Right lobe of liver (tissue), 6 donors: ENCODE measurements around the gene FHOD1. TPM values are rescaled to one million over a fixed set of nuclear protein-coding genes. Genes with fewer than 3 reads are reported as not detected.

Source experiments
- ATAC-seq, 4 donors: fragments of 200-7000 bp; cut with Tn5 transposase; one replicate each; pipeline ENCODE4 v1.9.1; 2020; ENCODE audit warnings: mild to moderate bottlenecking in 4 of 4, moderate library complexity in 4 of 4
- DNase-seq, 3 donors: peaks; one replicate each; pipeline ENCODE4 v3.0.0-alpha.2; 2020
- H3K27ac ChIP-seq, 3 donors: fragments of 200-600 bp; one replicate each; pipeline ENCODE4 v1.8.0; 2022
- H3K27me3 ChIP-seq, 2 donors: fragments of 200-600 bp; one replicate each; pipeline ENCODE4 v1.8.0; 2022
- H3K36me3 ChIP-seq, 4 donors: fragments of 200-600 bp; sonication (generic) in 1 of 4; one replicate each; pipeline versions ENCODE4 v1.5.1 to v1.8.0; 2017 to 2022; ENCODE audit warnings: control low read depth in 1 of 4
- H3K4me1 ChIP-seq, 4 donors: fragments of 200-600 bp; sonication (generic) in 1 of 4; one replicate each; pipeline versions ENCODE4 v1.5.1 to v1.8.0; 2017 to 2022; ENCODE audit warnings: control low read depth in 1 of 4
- H3K4me3 ChIP-seq, 3 donors: fragments of 200-600 bp; one replicate each; pipeline ENCODE4 v1.8.0; 2022
- H3K9me3 ChIP-seq, 4 donors: fragments of 200-600 bp; sonication (generic) in 1 of 4; one replicate each; pipeline versions ENCODE4 v1.5.1 to v1.8.0; 2017 to 2022; ENCODE audit warnings: control low read depth in 1 of 4
- CTCF ChIP-seq, 4 donors: fragments of 200-600 bp in 3 of 4; fragments of 450-650 bp in 1 of 4; IDR thresholded peaks; one replicate each; pipeline versions ENCODE4 v1.5.1 to v1.8.0; 2016 to 2022; ENCODE audit warnings: antibody characterized with exemption in 4 of 4, mild to moderate bottlenecking in 2 of 4
- POLR2A ChIP-seq: fragments of 450-650 bp; IDR thresholded peaks from one replicate; pipeline ENCODE4 v1.6.1; 2017; ENCODE audit warnings: antibody characterized with exemption, mild to moderate bottlenecking
- WGBS: methylation state at CpG from one replicate; pipeline ENCODE4 v1.1.6; 2018; ENCODE audit warnings: low coverage, low lambda C conversion rate; ENCODE audit not compliant: insufficient coverage; ENCODE audit errors: missing lambda C conversion rate; 5-methylcytosine and 5-hydroxymethylcytosine counted together
- intact Hi-C, 2 donors: fragments of 100-400 bp; cut with DNase I; formaldehyde crosslinking; loops; one replicate each; pipeline versions ENCODE4 v1.11.2 to v1.14.1; 2022
- total RNA-seq, 6 experiments: library from RNA; depleted of rRNA in 2 of 6; stranded (reverse); fragments of >200 nt in 2 of 6; fragmentation: NEBNext Ultra II Directional in 3 of 6; extraction: Animal tissue kit (Norgen Biotek cat#: 25700) in 3 of 6; gene quantifications; one replicate each; pipeline versions ENCODE4 v1.1.0 to v1.2.4, GENCODE V29; 2016 to 2023
- donor health status: DM: no; HTN: yes; CAD: no.
- donor health status: DM: no; HTN: no; CAD: no.
- donor health status: DM: no; HTN: no; CAD: no.
- donor health status: DM: no; HTN: yes; CAD: no.
- donor health status: DM: no; HTN: yes; CAD: no.

The FHOD1 gene
- total RNA-seq, 6 experiments from 2014 or later: 2.3 to 9.6 (median 3.5) TPM

- Histone ChIP-seq H3K36me3 (no peaks in the 10 kb centered on the region), H3K9me3 (no peaks in the 10 kb centered on the region), H3K4me3 (no peak overlapping the region), H3K27ac (no peak overlapping the region), H3K4me1 (no peaks in the 10 kb centered on the region), H3K27me3 (no peaks in the 10 kb centered on the region)
- TF ChIP-seq POLR2A (no peak), CTCF (IDR thresholded peaks at IDR 0.05) (no peak)
- DNase-seq: peak in 2 of 3 donors; percentile 3 to 22
- ATAC-seq: no peak
- intact Hi-C loops: loop anchor here in 1 of 2 donors (10.0 kb wide), 1 partner anchor 137 kb away; the partner anchor contains the start of gene TPPP3
- WGBS: 71% methylated on average over 2 of the region's 4 CpGs
Measured at GRCh38 chr16:67257486-67258160, 10.3 kb upstream of the FHOD1 start.

GRCh38 chr16:67256701-67257230 is 9.5 kb upstream of the FHOD1 start:
- Histone ChIP-seq H3K36me3 (no peaks in the 10 kb centered on the region), H3K27me3 (no peaks in the 10 kb centered on the region), H3K27ac (no peak overlapping the region), H3K9me3 (no peaks in the 10 kb centered on the region), H3K4me3 (no peak overlapping the region), H3K4me1 (no peaks in the 10 kb centered on the region)
- no peak for TF ChIP-seq CTCF (IDR thresholded peaks at IDR 0.05)
- TF ChIP-seq POLR2A: no peak
- intact Hi-C loops: loop anchor here in 1 of 2 donors (10.0 kb wide), 1 partner anchor 138 kb away; the partner anchor contains the start of gene TPPP3
- DNase-seq (no peak), ATAC-seq (no peak)
- WGBS: 92% methylated on average over 10 of the region's 11 CpGs

- Histone ChIP-seq H3K4me3 (no peak overlapping the region), H3K27me3 (no peaks in the 10 kb centered on the region), H3K4me1 (no peaks in the 10 kb centered on the region), H3K27ac (no peak overlapping the region), H3K36me3 (no peaks in the 10 kb centered on the region), H3K9me3 (no peaks in the 10 kb centered on the region)
- TF ChIP-seq POLR2A (no peak), CTCF (IDR thresholded peaks at IDR 0.05) (no peak)
- DNase-seq (no peak), ATAC-seq (no peak)
- intact Hi-C loops: loop anchor here in 1 of 2 donors (10.0 kb wide), 1 partner anchor 139 kb away; the partner anchor contains the start of gene TPPP3
- 67% methylated on average over 3 of the region's 17 CpGs for WGBS
Measured at GRCh38 chr16:67255553-67256221, 8.4 kb upstream of the FHOD1 start.

- TF ChIP-seq POLR2A: no peak
- 90% methylated on average over 4 of the region's 18 CpGs for WGBS
- Histone ChIP-seq H3K9me3 (no peaks in the 10 kb centered on the region), H3K4me3 (no peak overlapping the region), H3K27me3 (no peaks in the 10 kb centered on the region), H3K36me3 (no peaks in the 10 kb centered on the region), H3K27ac (no peak overlapping the region), H3K4me1 (no peaks in the 10 kb centered on the region)
- intact Hi-C loops: loop anchor here in 1 of 2 donors (10.0 kb wide), 1 partner anchor 140 kb away; the partner anchor contains the start of gene TPPP3
- DNase-seq (no peak), ATAC-seq (no peak)
Measured at GRCh38 chr16:67254801-67255552, 7.7 kb upstream of the FHOD1 start.
